SJCRH30 (cell line): Measurements from ENCODE around the gene SPATA25. TPM values are rescaled to one million over a fixed set of nuclear protein-coding genes. Genes with fewer than 3 reads are reported as not detected.
"Not testable (repeated sequence)": the region's sequence is repeated elsewhere in the genome, so short reads cannot be mapped to it uniquely, and the experiment has no call there.

Source experiments
- DNase-seq, 2 experiments: peaks; one replicate each; pipeline ENCODE4 v3.0.0-alpha.2; 2015 to 2020
- H3K27ac ChIP-seq: fragments of 250-450 bp; sonication (Bioruptor Pico); 2 replicates; pipeline ENCODE4 v1.5.1; 2020; ENCODE audit warnings: mild to moderate bottlenecking, moderate library complexity
- H3K27me3 ChIP-seq: fragments of 250-450 bp; sonication (Bioruptor Pico); 2 replicates; pipeline ENCODE4 v1.5.1; 2020; ENCODE audit warnings: mild to moderate bottlenecking, moderate library complexity
- H3K36me3 ChIP-seq: fragments of 250-450 bp; sonication (Bioruptor Pico); 2 replicates; pipeline ENCODE4 v1.5.1; 2020; ENCODE audit warnings: mild to moderate bottlenecking, moderate library complexity
- H3K4me1 ChIP-seq: fragments of 250-450 bp; sonication (Bioruptor Pico); 2 replicates; pipeline ENCODE4 v1.5.1; 2020; ENCODE audit warnings: mild to moderate bottlenecking, moderate library complexity
- H3K4me3 ChIP-seq: fragments of 250-450 bp; sonication (Bioruptor Pico); 2 replicates; pipeline ENCODE4 v1.5.1; 2020; ENCODE audit warnings: mild to moderate bottlenecking, moderate library complexity
- H3K9me3 ChIP-seq: fragments of 250-450 bp; sonication (Bioruptor Pico); replicated peaks from 2 replicates; pipeline ENCODE4 v1.5.1; 2020; ENCODE audit warnings: mild to moderate bottlenecking, moderate library complexity
- total RNA-seq: library from RNA; depleted of rRNA; stranded (reverse); fragments of >200 nt; shearing (Covaris generic); gene quantifications from 2 replicates; pipeline ENCODE4 v1.2.3, GENCODE V29; 2014; rRNA removed

The SPATA25 gene
- 2.1 and 2.8 TPM in 2 replicates for total RNA-seq

GRCh38 chr20:45887346-45887715 lies at the start of gene SPATA25:
TSS of gene SPATA25 (minus strand) at chr20:45887622. CDS start at chr20:45887590, 32 bp downstream.
- DNase-seq, result no peak
- Histone ChIP-seq H3K4me3 (no peak within 1 kb of the TSS), H3K27me3 (no peaks in the 10 kb centered on the region), H3K36me3 (peaks cover 17% of the 10 kb centered on the region), H3K27ac (no peak within 1 kb of the TSS), H3K4me1 (peaks cover 13% of the 10 kb centered on the region), H3K9me3 (no peaks in the 10 kb centered on the region)

GRCh38 chr20:45935416-45936046 lies 48.1 kb upstream of the SPATA25 start:
- no peaks in the 10 kb centered on the region for H3K9me3 ChIP-seq
- no peaks in the 10 kb centered on the region for H3K27me3 ChIP-seq
- peaks cover 18% of the 10 kb centered on the region for H3K36me3 ChIP-seq
- peak overlapping the region; percentile 99 for H3K4me3 ChIP-seq
- peaks cover 3% of the 10 kb centered on the region for H3K4me1 ChIP-seq
- peak in 1 of 2 experiments; percentile 50 for DNase-seq
- H3K27ac ChIP-seq, result peak overlapping the region; percentile 100

- Histone ChIP-seq H3K27me3 (no peaks in the 10 kb centered on the region), H3K9me3 (no peaks in the 10 kb centered on the region), H3K4me1 (peaks cover 3% of the 10 kb centered on the region), H3K4me3 (peak within 1 kb of the TSS; percentile 99), H3K36me3 (peaks cover 16% of the 10 kb centered on the region), H3K27ac (peak within 1 kb of the TSS; percentile 100)
- DNase-seq, result peak; percentile 99 to 100
These were observed 47.4 kb upstream of the SPATA25 start, which contains the start of gene PCIF1 for GRCh38 chr20:45934586-45935415. TSS of gene PCIF1 (plus strand) at chr20:45934683. CDS start at chr20:45939000, 4,317 bp downstream.

GRCh38 chr20:45934046-45934585 lies 46.7 kb upstream of the SPATA25 start:
- Histone ChIP-seq H3K4me3 (peak overlapping the region; percentile 99), H3K9me3 (no peaks in the 10 kb centered on the region), H3K27ac (peak overlapping the region; percentile 100), H3K27me3 (no peaks in the 10 kb centered on the region), H3K36me3 (peaks cover 9% of the 10 kb centered on the region; the same call in 1 of the 2 replicates), H3K4me1 (peaks cover 3% of the 10 kb centered on the region)
- DNase-seq, result peak; percentile 67 to 75

- peak; percentile 93 to 95 for DNase-seq
- Histone ChIP-seq H3K9me3 (no peaks in the 10 kb centered on the region), H3K27me3 (no peaks in the 10 kb centered on the region), H3K4me1 (peaks cover 3% of the 10 kb centered on the region), H3K36me3 (peaks cover 2% of the 10 kb centered on the region; the same call in 1 of the 2 replicates), H3K4me3 (peak overlapping the region; percentile 99), H3K27ac (peak overlapping the region; percentile 100)
These were observed 46.0 kb upstream of the SPATA25 start for GRCh38 chr20:45933266-45934045.

GRCh38 chr20:45931680-45932079 lies 44.3 kb upstream of the SPATA25 start:
- not testable (repeated sequence) for H3K9me3 ChIP-seq, H3K27ac ChIP-seq, H3K4me1 ChIP-seq, H3K27me3 ChIP-seq, H3K36me3 ChIP-seq, DNase-seq, H3K4me3 ChIP-seq

- DNase-seq, result no peak
- Histone ChIP-seq H3K27me3 (no peaks in the 10 kb centered on the region), H3K27ac (no peak overlapping the region), H3K9me3 (no peaks in the 10 kb centered on the region), H3K4me3 (no peak overlapping the region), H3K36me3 (no peaks in the 10 kb centered on the region), H3K4me1 (peaks cover 37% of the 10 kb centered on the region)
These were observed 39.9 kb upstream of the SPATA25 start for GRCh38 chr20:45927071-45927878.

GRCh38 chr20:45926731-45927070 lies 39.3 kb upstream of the SPATA25 start:
- Histone ChIP-seq H3K27ac (no peak overlapping the region), H3K4me1 (peaks cover 43% of the 10 kb centered on the region), H3K9me3 (no peaks in the 10 kb centered on the region), H3K36me3 (no peaks in the 10 kb centered on the region), H3K27me3 (no peaks in the 10 kb centered on the region), H3K4me3 (no peak overlapping the region)
- no peak for DNase-seq

GRCh38 chr20:45925821-45926506 lies 38.5 kb upstream of the SPATA25 start:
- H3K4me3 ChIP-seq, result no peak overlapping the region
- DNase-seq, result peak in 1 of 2 experiments; percentile 63
- H3K27me3 ChIP-seq, result no peaks in the 10 kb centered on the region
- no peaks in the 10 kb centered on the region for H3K9me3 ChIP-seq
- H3K4me1 ChIP-seq, result peaks cover 47% of the 10 kb centered on the region
- no peaks in the 10 kb centered on the region for H3K36me3 ChIP-seq
- no peak overlapping the region for H3K27ac ChIP-seq

- H3K36me3 ChIP-seq, result no peaks in the 10 kb centered on the region
- no peak overlapping the region for H3K4me3 ChIP-seq
- H3K4me1 ChIP-seq, result peaks cover 60% of the 10 kb centered on the region
- no peaks in the 10 kb centered on the region for H3K9me3 ChIP-seq
- peak overlapping the region; percentile 31; the same call in 1 of the 2 replicates for H3K27ac ChIP-seq
- DNase-seq, result peak; percentile 69 to 84
- H3K27me3 ChIP-seq, result no peaks in the 10 kb centered on the region
These were observed 37.2 kb upstream of the SPATA25 start for GRCh38 chr20:45924391-45925261.

GRCh38 chr20:45921337-45922189 lies 34.1 kb upstream of the SPATA25 start:
- no peak for DNase-seq
- H3K4me1 ChIP-seq, result peaks cover 82% of the 10 kb centered on the region
- no peaks in the 10 kb centered on the region for H3K9me3 ChIP-seq
- no peak overlapping the region for H3K4me3 ChIP-seq
- H3K27me3 ChIP-seq, result no peaks in the 10 kb centered on the region
- H3K27ac ChIP-seq, result no peak overlapping the region
- H3K36me3 ChIP-seq, result no peaks in the 10 kb centered on the region
